COLO668 (cell line): ENCODE measurements around the gene DPH6.
A peak's percentile ranks its signal among the peaks of the same experiment; 100 is the strongest.

Experiments used
- DNase-seq: peaks from one replicate; lab custom pipeline; 2025; ENCODE audit not compliant: unreplicated experiment; lab: John Stamatoyannopoulos, UW

DPH6 gene

DNA sequence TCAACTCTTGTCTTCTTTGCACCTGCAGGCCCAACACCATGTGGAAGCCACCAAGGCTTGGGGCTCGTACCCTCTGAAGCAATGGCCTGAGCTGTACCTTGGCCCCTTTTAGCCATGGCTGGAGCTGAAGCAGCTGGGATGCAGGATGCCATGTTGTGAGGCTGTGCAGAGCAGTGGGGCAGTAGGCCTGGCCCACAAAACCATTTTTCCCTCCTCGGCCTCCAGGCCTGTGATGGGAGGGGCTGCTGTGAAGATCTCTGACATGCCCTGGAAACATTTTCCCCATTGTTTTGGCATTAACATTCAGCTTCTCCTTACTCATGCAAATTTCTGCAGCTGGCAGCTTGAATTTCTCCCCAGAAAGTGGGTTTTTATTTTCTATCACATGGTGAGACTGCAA, 58.5 kb downstream of the DPH6 start:
- DNase-seq = no peak

DNA sequence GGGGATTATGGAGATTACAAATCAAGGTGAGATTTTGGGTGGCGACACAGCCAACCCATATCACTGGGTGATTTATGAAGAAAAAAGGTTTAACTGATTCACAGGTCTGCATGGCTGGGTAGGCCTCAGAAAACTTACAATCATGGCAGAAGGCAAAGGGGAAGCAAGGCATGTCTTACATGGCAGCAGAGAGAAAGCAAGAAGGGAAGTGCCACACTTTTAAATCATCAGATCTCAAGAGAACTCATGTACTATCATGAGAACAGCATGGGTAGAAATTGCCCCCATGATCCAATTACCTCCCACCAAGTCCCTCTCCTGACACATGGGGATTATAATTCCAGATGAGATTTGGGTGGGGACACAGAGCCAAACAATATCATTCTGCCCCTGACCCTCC, 59.7 kb downstream of the DPH6 start:
- DNase-seq = no peak

DNA sequence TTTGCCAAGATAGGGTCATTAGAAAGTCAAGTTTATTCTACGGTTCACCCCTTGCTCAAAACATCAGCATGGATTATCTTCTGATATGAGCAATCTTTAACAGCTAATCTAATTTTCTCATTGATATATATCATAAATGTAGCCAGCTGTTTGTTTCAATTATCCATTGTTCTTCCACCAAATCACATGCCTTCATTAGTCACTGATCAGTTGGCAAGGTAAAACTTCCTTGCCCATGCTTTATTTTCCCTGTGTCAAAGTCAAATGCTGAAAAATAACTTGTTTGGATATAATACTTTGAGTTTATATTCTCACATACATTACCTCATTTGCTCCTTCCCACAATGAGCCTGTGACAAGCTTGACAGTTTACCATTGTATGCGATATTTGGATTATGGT, 60.6 kb downstream of the DPH6 start:
- no peak for DNase-seq

DNA sequence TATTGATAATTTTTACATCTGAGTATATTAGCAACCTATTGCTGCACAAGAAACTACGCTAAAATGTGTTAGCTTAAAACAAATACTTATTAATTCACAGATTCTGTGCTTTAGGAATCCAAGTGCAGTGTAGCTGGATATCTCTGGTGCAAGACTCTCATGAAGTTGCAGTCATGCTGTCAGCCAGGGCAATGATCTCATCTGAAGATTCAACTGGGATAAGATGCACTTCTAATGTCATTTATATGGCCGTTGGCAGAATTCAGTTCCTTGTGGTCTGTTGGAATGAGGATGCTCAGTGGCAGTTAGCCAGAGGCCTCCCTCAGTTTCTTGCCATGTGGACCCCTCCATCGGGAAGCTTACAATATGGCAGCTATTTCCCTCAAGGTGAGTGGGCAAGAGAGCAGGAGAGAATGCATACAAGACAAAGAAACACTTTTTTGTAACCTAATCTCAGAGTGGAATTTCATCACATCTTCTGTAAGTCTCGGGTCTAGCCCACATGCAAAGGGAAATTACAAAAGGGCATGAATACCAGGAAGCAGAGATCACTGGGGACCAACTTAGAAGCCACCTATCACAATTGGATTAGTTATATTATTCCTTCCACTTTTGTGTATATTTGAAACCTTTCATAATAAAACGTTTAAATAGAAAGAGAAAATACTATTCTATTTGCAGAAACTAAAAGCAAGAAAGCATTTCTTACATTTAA, 61.6 kb downstream of the DPH6 start:
- no peak for DNase-seq

DNA sequence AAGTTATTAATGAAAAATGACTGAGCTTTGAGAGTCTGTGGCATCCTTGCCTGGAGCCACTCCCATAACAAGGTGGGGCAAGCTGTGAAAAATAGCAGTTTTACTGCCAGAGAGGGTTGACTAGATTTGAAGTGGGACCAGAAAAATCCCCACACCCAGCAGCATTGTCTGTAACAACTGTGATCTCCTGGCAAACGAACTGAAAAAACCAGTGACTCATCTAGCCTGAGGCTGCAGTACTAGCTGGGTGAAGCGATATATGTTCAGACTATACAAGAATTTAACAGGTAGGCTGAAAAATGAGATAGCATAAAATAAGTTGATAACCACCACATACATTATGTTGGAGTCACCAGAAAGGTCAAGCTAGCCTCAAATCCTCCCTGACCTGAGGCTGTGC, 64.0 kb downstream of the DPH6 start:
- DNase-seq = peak; percentile 14

DNA sequence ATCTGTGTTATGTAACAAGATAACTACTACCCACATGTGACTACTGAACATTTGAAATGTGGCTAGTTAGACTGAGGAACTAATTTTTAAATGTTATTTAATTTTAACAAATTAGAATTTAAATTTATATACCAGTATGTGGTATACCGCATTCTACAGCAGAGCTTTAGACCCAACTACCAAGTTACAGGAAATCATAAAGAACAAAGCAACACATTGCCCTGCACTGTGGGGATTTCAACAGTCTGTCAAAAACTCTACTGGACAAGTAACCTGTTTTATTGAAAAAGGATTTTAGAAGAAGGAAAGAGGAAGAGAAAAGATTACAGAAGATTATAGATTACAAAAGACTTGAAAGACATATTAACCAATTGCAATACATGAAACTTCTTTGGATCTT, 64.9 kb downstream of the DPH6 start:
- no peak for DNase-seq

DNA sequence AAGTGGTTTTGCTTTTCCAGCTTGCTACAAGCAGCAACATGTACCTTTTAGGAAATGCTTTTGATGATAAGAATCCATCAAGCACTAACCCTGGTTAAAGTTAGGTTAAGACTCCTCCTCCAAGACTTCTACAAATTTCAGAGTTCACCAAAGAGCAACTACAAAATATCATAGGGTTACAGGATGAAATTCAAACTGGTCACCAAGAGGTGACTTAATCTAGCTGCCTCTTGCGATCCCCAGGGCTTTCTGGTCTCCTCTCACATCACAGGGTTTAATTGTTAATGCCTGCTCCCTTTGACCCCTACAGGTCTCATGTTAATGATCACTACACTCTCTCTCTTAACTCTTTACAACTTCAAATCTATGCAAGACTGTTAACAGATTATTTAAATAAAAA, 66.5 kb downstream of the DPH6 start:
- DNase-seq = no peak

DNA sequence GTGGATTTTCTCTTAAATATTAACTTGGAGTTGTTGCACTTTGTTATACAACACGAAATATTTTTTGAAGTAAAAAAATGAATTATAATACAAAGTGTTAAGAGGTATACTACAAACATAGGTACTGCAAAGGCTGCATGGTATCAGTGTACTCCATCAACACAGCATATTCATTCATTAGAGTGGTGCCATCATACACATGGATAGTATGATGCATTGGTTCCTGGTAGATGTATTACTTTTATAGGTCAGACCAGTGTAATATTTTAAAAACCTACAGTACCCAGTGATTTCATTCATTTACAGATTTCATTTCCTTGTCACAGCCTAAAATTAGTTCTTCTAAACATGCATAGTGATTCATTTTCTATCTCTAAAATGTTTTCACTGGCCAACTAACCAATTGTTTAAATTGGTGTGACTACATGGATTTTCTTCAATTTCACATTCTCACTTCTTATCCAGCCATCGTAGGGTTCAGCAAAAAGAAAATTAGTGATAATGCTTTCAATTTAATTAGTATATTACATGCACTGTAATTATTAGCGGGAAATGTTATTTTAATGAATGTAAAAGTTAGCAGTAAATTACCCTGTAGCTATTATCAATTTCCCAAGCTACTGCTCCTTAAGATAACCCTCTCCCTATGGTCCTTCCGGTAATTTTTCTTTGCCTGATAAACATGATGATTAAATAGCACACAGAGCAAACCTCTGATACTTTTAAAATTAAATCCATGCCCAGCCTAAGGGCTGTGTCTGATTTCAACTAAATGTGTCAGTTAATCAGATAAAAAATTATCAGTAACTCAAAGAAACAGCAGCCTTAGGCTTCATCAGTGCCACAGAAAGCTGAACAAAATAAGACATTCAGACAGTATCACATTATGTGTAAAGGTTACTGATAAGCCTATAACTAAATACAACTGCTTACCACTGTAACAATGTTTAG, 68.4 kb downstream of the DPH6 start:
- DNase-seq = no peak

DNA sequence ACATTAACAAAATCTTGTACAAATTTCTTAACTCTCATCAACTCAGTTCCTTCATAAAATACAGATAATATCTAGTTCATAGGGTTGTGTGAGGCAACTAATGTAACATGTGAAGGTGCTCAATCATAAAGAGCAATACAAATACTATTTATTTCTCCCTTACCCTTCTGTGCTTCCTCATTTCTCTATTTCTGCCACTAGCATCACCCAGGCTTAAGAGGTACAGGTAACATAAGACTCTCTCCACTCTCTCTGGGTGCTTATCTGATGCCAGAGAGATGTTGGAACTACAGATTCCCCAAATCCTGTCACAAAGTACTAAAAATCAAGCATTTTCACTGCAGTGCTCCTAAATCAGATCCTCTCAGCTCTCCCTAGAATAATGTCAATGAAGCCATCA, 74.9 kb downstream of the DPH6 start:
- DNase-seq = no peak

DNA sequence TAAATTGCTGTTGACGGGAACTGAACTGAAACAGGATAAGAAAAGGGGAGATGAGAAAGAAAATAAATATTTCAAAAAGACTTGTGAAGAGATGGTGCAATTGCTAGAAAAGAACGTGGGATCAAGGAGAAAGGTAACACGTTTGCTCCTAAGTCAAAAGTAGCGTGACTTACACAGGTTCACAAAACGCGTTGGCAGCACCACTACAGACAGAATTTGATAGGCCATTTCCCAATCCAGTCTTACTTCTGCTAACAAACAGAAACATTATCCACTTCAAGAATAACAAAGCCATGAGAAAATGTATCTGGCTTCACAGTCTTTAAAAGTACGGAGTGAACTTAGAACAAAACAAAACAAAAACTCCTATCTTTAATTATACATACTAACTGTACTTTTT, 75.5 kb downstream of the DPH6 start:
- DNase-seq = no peak

DNA sequence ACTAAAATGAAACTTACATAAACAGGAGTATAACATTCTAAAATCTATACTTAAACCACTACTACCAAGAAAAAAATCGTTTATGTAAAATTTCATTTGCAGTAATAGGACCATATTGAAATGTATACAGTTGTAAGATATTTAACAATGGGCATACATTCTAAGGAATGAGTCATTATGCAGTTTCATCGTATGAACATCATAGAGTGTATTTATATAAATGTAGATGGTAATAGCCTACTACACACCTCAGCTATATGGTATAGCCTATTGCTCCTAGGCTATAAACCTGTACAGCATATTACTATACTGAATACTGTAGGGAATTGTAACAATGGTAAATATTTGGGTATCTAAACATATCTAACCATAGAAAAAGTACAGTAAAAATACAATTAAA, 79.5 kb downstream of the DPH6 start:
- no peak for DNase-seq

DNA sequence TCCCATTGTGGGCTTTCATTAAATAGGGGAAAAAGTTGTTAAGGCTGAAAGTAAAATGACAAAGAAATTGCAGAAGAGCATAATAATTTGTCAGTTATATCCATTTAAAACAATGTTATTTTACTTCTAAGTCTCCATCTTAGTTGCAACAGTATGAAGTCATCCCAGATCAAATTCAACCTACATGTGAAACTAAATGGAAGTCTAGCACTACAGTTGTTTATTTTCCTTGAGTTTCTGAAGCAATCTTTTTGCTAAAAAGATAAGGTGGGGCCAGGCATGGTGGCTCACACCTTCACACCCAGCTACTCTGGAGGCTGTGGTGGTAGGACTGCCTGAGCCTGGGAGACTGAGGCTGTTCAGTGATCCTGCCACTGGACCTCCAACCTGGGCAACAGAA, 80.2 kb downstream of the DPH6 start:
- DNase-seq = no peak

DNA sequence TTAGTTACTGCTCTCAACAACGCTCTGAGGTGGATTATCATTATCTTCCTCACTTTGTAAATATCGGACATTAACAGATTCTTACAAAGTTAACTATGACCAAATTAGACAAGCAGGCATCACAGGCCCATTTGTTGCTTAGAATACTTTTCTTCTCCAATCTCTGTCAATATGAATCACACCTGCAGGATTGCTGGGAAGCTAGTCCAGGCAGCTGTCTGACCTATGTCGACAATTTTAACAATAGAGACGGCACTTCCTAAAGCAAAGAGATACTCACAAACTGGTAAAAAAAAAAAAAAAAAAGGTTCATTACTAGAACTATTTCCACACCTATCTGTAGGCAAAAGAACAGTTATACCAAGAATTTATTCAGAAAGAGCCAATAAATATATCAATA, 85.3 kb downstream of the DPH6 start:
- no peak for DNase-seq

DNA sequence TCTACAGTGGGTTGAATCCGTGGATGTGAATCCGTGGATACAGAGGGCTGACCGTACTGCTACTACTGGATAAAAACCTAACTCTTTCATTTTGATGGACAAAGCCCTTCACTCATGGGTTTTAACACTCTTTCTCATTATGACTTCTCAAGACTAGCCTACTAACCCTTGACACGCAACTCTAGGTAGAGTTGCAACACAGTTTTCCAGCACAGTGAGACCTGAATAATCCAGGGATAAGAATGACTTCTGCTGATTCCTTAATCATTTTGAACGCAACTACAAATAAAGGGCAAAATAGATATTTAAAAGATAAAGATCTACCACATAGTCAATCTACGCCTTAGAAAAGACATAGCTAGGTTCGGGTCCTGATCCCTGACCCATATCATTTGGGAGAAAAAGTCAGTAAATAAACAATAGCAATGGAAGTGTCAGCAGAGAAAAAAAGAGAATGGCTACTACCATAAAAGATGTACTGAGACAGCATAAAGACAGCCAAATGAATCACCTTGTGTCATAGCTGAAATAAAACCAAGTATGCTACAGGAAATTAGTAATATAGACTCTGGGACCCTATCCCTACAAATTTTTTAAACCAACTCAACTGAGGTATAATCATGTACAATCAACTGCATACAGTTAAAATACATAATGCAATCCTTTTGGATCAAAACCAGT, 87.6 kb downstream of the DPH6 start:
- no peak for DNase-seq

DNA sequence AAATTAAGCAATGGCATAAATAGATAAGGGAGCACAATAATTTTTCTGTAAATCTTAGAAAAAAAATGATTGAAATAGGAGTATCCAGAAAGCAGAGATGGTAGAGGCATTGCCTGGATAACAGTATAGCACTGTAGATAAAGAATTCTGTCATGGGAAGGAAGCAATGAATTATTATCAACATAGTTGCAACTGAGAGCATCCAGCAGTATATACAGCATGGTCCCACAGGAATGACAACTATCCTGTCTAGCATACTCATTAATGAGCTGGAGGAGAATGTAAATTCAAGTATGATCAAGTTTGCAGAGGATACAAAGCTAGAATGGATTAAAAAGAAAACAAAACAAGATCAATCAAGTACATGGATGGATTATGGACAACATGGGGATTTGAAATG, 90.8 kb downstream of the DPH6 start:
- no peak for DNase-seq

DNA sequence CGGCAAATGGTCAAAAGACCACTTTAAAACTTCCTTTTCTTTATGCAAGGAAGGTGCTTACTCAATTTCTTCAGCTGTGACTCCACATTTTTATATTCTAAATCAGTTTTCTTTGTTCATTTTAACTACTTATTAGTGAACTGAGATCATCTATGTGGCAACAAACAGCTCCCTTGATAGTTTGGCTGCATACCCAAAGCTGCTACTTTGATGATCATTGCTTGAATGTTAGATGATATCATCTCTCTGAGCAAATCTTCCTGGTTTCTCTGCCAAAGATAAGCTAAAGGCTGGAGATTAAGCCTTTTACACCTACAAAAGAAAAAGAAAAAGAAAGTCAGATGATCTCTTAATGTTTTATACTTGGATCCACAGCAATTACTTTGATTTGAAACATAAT, 95.5 kb downstream of the DPH6 start:
- DNase-seq = no peak

DNA sequence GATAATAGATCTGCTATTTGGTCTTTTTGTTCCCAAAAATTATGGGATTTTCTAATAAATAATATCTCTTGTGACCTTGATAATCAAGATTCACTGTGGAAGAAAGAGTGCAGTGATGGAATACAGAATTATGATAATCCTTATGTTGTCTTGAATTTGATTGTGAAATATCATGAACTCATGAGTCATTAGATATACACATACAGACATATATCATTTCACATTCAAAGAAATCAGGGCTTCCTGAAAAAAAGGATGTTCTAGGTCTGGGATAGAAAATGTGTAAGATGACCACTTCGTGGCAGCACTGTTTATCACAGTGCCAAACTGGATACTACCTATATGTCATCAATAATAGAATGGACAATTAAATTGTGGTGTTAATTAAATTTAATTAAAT, 97.7 kb downstream of the DPH6 start:
- no peak for DNase-seq

DNA sequence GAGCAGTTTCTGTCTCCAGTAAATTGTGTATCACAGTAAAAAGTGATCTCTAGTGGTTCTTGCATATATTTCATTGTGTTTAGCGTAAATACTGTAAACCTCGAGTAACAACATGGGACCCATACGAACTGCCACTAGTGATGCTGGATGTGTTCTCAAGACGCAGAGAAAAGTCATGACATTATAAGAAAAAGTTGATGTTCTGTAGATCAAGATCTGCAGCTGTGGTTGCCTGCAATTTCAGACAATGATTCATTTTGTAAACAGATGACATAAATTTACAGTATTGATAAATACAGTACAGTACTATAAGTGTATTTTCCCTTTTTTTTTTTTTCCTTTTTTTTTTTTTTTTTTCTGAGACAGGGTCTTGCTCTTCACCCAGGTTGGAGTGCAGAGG, 100.1 kb downstream of the DPH6 start:
- DNase-seq = no peak

DNA sequence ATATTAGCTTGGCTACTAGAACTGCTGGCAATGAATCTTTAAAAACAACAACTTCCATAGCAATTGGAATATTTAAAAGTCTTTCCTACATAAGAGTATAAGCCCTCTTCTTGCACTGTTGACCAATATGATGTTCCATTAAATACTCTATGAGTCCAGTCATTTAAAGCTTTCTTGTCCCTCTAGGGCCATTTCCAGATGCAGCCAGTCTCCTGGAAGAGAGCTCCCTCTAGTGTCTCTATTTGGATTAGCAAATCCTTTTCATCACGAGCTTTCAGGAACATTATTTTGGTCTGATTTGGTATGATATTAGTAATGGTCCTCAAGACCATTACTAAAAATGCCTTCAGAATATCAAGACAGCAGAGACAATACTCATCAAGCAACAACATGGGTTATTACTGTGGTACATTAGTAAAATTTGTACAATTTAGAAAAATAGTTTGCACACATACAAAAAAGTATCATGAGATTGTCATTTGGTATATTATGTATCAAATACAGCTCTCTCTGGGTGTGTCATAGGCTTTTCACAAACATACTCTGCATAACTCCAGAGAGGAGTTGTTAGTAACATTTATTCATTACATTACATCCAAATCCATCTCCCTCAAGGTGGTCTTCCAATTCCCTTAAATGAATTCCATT, 101.3 kb downstream of the DPH6 start:
- no peak for DNase-seq

DNA sequence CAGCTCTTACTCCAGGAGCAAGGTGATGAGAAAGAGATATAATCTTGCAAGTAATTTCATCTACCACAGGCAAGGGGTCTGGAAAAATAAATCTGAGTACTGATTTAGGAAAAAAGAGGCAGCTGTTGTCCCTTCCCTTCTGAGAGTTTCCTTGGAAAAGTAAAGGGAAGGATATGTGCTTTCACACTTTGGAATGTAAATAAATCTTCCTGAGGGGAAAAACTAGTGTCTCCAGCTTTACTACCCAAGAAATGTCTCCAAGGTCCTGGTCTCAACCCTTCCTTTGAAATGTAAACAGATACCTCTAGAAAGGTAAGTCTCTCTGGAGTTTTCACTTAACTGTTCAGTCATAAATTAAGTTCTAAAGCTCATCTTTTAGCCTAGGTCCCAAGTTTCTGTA, 102.6 kb downstream of the DPH6 start:
- DNase-seq = no peak

DNA sequence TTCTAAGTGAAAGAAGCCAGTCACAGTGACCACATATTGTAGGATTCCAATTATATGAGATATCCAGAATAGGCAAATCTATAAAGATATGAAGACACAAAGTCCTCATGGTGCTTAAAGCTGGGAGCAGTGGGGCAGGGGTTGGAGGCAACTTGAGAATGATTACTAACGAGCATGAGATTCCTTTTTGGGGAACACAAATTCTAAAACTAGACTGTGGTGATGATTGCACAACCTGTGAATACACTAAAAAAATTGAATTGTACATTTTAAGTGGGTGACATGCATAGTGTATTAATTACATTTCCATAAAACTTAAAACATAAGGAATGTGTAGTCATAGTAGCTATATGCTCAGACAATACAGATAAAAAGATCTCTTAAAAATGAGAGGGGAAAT, 103.2 kb downstream of the DPH6 start:
- no peak for DNase-seq
